Peyer's patch (tissue), 4 donors: ENCODE measurements around the gene CCDC187.

Experiments used
- CTCF ChIP-seq, 6 experiments: fragments of 450-650 bp in 4 of 6; fragments of 200-600 bp in 2 of 6; sonication (generic) in 1 of 6; IDR thresholded peaks; one replicate each; pipeline ENCODE4 v1.5.1; 2017 to 2019; ENCODE audit warnings: antibody characterized with exemption in 6 of 6, mild to moderate bottlenecking in 3 of 6, moderate library complexity in 1 of 6
- POLR2A ChIP-seq, 2 donors: fragments of 450-650 bp; IDR thresholded peaks; one replicate each; pipeline ENCODE4 v1.5.1; 2017; ENCODE audit warnings: antibody characterized with exemption in 2 of 2, mild to moderate bottlenecking in 2 of 2, moderate library complexity in 2 of 2

GRCh38 chr9:136235709-136236455, 68.0 kb downstream of the CCDC187 start:
- TF ChIP-seq CTCF (IDR thresholded peaks at IDR 0.05) = no peak
- TF ChIP-seq POLR2A (IDR thresholded peaks at IDR 0.05) = no peak
